ENCODE measurements around the gene FUT7. TPM values are rescaled to one million over a fixed set of nuclear protein-coding genes. Genes with fewer than 3 reads are reported as not detected.

FUT7 gene
- total RNA-seq, 1 experiment from 2014 or later, result not detected

- Histone ChIP-seq H3K27me3 (replicated peaks; ENCODE audit: insufficient read depth, low read depth, low read length, poor library complexity) (no peaks in the 10 kb centered on the region), H3K4me1 (ENCODE audit: insufficient read depth, low read length, poor library complexity, severe bottlenecking) (no peaks in the 10 kb centered on the region), H3K4me3 (ENCODE audit: low read depth, low read length, poor library complexity, severe bottlenecking) (no peak within 1 kb of the TSS), H3K9me3 (ENCODE audit: low read depth, low read length, poor library complexity, severe bottlenecking) (no peaks in the 10 kb centered on the region), H3K27ac (ENCODE audit: low read depth, low read length, poor library complexity, severe bottlenecking) (no peak within 1 kb of the TSS), H3K36me3 (ENCODE audit: insufficient read depth, low read length, poor library complexity, severe bottlenecking) (no peaks in the 10 kb centered on the region)
- ChIA-PET POLR2A (ENCODE audit: low non-redundant PET) (no interaction called here), CTCF (no interaction called here)
- intact Hi-C loops (cut with micrococcal nuclease; ENCODE audit: unreplicated experiment), result no loop called here
- TF ChIP-seq EZH2 (IDR thresholded peaks at IDR 0.05; ENCODE audit: borderline replicate concordance, low read depth, low read length, poor library complexity, severe bottlenecking), result no peak
- TF ChIP-seq, protein P1, sequence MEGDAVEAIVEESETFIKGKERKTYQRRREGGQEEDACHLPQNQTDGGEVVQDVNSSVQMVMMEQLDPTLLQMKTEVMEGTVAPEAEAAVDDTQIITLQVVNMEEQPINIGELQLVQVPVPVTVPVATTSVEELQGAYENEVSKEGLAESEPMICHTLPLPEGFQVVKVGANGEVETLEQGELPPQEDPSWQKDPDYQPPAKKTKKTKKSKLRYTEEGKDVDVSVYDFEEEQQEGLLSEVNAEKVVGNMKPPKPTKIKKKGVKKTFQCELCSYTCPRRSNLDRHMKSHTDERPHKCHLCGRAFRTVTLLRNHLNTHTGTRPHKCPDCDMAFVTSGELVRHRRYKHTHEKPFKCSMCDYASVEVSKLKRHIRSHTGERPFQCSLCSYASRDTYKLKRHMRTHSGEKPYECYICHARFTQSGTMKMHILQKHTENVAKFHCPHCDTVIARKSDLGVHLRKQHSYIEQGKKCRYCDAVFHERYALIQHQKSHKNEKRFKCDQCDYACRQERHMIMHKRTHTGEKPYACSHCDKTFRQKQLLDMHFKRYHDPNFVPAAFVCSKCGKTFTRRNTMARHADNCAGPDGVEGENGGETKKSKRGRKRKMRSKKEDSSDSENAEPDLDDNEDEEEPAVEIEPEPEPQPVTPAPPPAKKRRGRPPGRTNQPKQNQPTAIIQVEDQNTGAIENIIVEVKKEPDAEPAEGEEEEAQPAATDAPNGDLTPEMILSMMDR (conservative IDR thresholded peaks at IDR 0.05; ENCODE audit: low read depth, low read length), result no peak
- BruUV-seq (replicated peaks), result no TSS peak
- no peak for DNase-seq (ENCODE audit: low spot score)
Observed at GRCh38 chr9:136982232-136983051, 49.4 kb downstream of the FUT7 start, which contains the start of gene LCNL1. Gene LCNL1 (plus strand): TSS chr9:136982993. CDS start chr9:136983587, 594 bp downstream.

- H3K9me3 ChIP-seq (ENCODE audit: low read depth, low read length, poor library complexity, severe bottlenecking), result no peaks in the 10 kb centered on the region
- ChIA-PET POLR2A (ENCODE audit: low non-redundant PET) (no interaction called here), CTCF (no interaction called here)
- BruUV-seq (replicated peaks), result no TSS peak
- H3K27me3 ChIP-seq (replicated peaks; ENCODE audit: insufficient read depth, low read depth, low read length, poor library complexity), result no peaks in the 10 kb centered on the region
- no peak for TF ChIP-seq EZH2 (IDR thresholded peaks at IDR 0.05; ENCODE audit: borderline replicate concordance, low read depth, low read length, poor library complexity, severe bottlenecking)
- TF ChIP-seq, protein P1 (conservative IDR thresholded peaks at IDR 0.05; ENCODE audit: low read depth, low read length), result no peak
- no peaks in the 10 kb centered on the region for H3K4me1 ChIP-seq (ENCODE audit: insufficient read depth, low read length, poor library complexity, severe bottlenecking)
- peak; percentile 67 for DNase-seq (ENCODE audit: low spot score)
- H3K4me3 ChIP-seq (ENCODE audit: low read depth, low read length, poor library complexity, severe bottlenecking), result no peak overlapping the region
- H3K27ac ChIP-seq (ENCODE audit: low read depth, low read length, poor library complexity, severe bottlenecking), result no peak overlapping the region
- intact Hi-C loops (cut with micrococcal nuclease; ENCODE audit: unreplicated experiment), result no loop called here
- H3K36me3 ChIP-seq (ENCODE audit: insufficient read depth, low read length, poor library complexity, severe bottlenecking), result no peaks in the 10 kb centered on the region
Observed at GRCh38 chr9:136981588-136982231, 50.2 kb downstream of the FUT7 start.

- Histone ChIP-seq H3K27ac (ENCODE audit: low read depth, low read length, poor library complexity, severe bottlenecking) (no peak overlapping the region), H3K9me3 (ENCODE audit: low read depth, low read length, poor library complexity, severe bottlenecking) (no peaks in the 10 kb centered on the region), H3K36me3 (ENCODE audit: insufficient read depth, low read length, poor library complexity, severe bottlenecking) (no peaks in the 10 kb centered on the region), H3K4me1 (ENCODE audit: insufficient read depth, low read length, poor library complexity, severe bottlenecking) (no peaks in the 10 kb centered on the region), H3K4me3 (ENCODE audit: low read depth, low read length, poor library complexity, severe bottlenecking) (no peak overlapping the region), H3K27me3 (replicated peaks; ENCODE audit: insufficient read depth, low read depth, low read length, poor library complexity) (no peaks in the 10 kb centered on the region)
- no peak for DNase-seq (ENCODE audit: low spot score)
- CTCF ChIA-PET, result no interaction called here
- intact Hi-C loops (cut with micrococcal nuclease; ENCODE audit: unreplicated experiment), result no loop called here
- POLR2A ChIA-PET (ENCODE audit: low non-redundant PET), result no interaction called here
- TF ChIP-seq, protein P1 (conservative IDR thresholded peaks at IDR 0.05; ENCODE audit: low read depth, low read length), result no peak
- TF ChIP-seq EZH2 (IDR thresholded peaks at IDR 0.05; ENCODE audit: borderline replicate concordance, low read depth, low read length, poor library complexity, severe bottlenecking), result no peak
- BruUV-seq (replicated peaks), result no TSS peak
Observed at GRCh38 chr9:136980669-136981478, 51.0 kb downstream of the FUT7 start.
